A172 (cell line): ENCODE results near the gene SCN8A. TPM values are rescaled to one million over a fixed set of nuclear protein-coding genes. Genes with fewer than 3 reads are reported as not detected.

Source experiments
- DNase-seq: peaks from one replicate; pipeline ENCODE4 v3.0.0-alpha.2; 2015; ENCODE audit warnings: low spot score
- total RNA-seq: library from RNA; depleted of rRNA; stranded (reverse); fragments of >200 nt; shearing (Covaris generic); gene quantifications from 2 replicates; pipeline ENCODE4 v1.2.3, GENCODE V29; 2014

The SCN8A gene
- total RNA-seq, 1 experiment from 2014 or later, result 2.4 TPM

DNA sequence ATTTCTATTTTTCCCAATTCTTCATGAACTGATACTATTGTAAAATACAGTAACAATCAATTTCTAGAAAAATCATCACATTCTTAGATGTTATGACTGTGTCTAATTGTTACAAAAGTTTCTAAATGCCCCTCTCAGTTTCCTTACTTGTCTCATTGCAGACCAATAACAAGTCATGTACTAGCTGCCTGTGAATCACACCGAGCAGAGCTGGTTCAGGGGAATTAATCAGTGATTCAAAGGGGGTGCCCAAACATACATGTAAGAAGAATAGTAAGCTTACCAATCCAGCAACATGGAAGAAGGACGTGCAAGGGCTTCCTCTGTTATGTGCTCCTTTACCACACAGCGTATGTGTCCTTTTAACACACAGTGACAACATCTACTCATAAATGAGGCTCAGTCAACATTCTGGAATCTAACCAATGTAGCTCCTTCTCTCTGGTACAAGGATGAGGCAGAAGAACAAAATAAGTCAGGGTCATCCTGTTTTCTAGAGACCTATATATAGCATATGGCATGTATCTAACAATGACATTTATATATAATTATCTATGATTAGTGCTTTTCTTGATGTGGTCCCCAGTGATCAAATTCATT is 126.4 kb downstream of the SCN8A start:
- DNase-seq, result no peak

DNA sequence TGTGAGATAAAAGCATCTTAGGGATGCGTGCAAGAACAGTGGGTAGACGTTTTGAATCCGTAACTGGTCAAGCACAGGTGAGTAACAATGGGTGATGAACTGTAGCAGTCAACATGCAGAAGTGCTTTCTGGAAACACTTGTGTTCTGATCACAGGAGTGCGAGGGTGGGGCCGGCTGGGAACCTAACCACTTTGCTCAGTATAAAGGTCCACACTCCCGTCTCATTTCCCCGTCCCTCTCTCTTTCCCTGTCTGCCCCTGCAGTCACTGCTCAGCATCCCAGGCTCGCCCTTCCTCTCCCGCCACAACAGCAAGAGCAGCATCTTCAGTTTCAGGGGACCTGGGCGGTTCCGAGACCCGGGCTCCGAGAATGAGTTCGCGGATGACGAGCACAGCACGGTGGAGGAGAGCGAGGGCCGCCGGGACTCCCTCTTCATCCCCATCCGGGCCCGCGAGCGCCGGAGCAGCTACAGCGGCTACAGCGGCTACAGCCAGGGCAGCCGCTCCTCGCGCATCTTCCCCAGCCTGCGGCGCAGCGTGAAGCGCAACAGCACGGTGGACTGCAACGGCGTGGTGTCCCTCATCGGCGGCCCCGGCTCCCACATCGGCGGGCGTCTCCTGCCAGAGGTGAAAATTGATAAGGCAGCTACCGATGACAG is 130.4 kb downstream of the SCN8A start:
- no peak for DNase-seq

DNA sequence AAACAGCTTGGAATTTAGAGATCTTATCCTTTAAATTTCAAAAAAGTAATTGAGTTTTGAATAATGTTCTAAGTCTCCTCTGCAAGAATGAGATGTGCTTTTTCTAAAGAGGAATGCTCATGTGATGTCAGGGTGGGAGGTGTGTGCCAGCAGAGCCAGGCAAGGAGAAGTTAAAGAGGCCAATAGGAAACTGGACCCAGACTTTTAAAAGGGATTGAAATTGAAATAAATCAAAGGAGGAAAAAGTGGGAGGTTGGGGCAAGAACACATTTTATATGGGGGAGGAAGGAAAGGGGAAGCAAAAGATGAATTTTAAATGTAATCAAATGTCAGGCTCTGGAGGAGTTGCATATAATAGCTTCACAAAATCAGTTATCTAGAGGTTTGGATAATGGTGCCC is 131.4 kb downstream of the SCN8A start:
- DNase-seq, result no peak

DNA sequence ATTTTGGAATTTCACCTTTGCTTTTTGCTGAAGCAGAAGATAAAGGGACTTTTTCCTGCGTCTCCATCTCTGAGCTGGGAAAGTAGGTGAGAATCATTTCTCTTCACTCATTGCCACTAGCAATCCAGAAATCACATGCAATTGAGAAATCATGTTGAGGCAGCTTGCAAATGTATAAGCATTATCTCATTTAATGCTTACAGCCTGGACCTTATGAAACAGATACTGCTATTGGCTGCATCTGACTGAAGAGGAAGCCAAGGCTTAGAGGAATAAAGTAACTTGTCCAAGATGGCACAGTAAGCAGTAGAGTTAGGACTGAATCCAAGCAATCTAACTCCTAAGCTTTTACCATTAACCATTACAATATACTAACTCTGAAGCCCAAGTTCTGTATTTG is 135.1 kb downstream of the SCN8A start:
- DNase-seq, result no peak

DNA sequence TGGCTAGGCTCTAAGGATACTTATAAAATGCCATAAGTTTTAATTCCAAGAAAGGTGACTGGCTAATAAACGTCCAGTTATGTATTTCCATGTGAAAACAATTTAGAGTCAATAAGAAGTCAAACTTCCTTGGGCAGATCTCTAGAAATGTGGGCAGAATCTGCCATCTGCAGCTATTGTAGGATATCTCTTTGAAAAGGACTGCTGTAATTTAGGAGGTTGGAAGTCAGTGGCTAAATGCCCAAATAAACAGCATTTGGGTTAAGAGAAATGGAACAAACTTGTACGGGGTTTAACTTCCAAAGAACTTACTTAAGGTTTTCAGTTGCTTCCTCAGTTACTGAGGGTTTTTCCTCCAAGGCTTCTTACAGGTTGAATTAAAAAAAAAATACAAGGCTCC is 135.9 kb downstream of the SCN8A start:
- DNase-seq, result no peak

DNA sequence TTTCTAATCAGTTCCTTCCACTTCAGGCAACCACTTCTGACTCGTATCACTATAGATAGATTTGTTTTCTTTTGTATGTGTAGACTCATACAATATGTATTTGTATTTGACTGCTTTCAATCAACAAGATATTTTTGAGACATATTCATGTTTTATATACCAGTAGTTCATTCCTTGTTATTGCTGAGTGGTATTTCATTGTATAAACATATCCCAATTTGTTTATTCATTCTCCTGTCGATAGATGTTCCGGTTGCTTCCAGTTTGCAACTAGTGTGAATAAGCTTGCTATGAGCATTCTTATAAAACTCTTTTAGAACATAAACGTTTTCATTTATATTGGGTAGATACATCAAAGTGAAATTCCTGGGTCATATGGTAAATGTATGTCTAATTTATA is 138.3 kb downstream of the SCN8A start:
- DNase-seq, result no peak

DNA sequence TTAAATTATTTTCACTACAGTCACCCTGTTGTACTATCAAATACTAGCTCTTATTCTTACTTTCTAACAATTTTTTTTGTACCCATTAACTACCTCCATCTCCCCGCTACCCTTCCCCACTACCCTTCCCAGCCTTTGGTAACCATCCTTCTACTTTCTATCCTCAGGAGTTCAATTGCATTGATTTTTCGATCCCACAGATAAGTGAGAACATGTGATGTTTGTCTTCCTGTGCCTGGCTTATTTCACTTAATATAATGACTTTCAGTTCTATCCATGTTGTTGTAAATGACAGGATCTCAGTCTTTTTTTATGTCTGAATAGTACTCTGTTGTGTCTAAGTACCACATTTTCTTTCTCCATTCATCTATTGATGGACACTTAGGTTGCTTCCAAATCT is 139.7 kb downstream of the SCN8A start:
- DNase-seq, result no peak

DNA sequence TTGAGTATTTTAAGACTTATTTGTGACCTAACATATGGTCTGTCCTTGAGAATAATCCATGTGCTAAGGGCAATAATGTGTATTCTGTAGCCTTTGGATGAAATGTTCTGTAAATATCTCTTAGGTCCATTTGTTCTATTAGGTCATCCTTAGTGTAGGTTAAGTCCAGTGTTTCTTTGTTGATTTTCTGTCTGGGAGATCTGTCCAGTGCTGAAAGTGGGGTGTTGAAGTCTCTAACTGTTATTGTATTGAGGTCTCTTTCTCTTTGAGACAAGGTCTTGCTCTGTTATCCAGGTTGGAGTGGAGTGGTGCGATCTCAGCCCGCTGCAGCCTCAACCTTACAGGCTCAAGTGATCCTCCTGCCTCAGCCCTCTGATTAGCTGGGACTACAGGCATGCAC is 149.5 kb downstream of the SCN8A start:
- no peak for DNase-seq

DNA sequence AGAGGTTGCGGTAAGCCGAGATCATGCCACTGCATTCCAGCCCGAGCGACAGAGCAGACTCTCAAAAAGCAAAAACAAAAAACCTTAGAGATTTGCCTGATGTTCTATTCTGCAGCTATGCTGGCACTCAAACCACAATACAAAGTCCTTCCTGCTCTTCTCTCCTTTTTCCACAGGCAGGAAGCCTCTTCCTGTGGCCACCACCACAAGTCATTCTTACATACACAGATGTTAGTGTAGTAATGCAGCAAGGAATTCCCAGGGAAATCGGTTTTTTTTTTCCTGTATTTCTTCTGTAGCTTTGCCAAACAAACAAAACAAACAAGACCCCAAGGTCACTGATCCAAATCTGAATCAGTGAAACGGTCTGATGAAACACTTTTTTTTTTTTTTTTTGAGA is 153.2 kb downstream of the SCN8A start:
- no peak for DNase-seq

DNA sequence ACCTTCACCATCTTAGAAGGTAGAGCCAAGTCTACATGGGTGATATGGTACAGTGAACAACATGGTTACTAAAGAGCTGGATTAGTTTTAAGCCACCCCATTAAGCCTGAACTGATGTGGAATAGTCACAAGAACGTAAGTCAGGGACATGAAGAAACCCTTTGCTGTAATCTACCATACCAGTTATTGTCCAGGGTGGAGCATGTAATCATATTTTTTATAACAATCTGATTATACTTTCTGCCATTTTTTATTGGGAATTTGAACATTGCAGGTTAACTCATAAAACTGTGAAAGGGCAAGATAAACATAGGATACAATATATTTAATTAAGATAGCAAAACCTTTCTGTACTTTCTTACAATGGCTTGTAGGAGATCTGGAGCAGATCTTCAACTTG is 153.9 kb downstream of the SCN8A start:
- DNase-seq, result no peak

DNA sequence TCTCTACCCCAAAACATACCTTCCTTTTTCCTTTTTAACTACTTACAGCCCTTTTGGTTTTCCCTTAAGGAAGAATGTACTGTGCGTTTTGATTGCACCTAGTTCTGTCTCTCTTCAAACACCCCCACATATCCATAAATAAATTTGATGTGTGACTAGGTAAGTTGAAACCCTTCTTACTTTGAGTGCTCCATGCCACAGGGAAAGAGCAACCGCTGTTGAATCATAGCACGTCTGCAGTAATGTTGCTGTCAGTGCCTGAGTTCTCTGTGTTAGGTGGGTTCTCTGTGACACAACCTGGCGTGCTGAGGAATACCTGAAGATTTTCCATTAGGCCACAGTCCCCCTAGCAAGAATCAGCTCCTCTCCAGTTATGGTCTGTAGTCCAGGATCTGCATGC is 155.4 kb downstream of the SCN8A start:
- no peak for DNase-seq

DNA sequence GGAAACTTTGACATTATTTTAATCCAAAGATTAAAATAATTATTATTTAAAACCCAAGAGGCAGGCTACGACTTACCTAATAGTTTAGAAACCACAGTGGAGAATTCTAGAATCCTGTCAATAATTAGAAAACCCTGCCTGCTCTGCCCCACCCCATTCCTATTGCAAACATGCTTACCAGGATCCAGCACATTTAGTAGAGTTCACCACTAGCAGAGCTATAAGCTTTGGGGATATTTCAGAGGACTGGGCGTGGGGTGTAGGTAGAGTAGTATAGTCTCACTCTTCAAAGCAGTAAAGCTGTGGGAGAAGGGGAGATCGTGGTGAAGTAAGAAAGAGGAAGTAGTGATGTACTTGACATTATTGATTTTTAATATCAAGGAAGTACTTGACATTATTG is 157.2 kb downstream of the SCN8A start:
- no peak for DNase-seq

DNA sequence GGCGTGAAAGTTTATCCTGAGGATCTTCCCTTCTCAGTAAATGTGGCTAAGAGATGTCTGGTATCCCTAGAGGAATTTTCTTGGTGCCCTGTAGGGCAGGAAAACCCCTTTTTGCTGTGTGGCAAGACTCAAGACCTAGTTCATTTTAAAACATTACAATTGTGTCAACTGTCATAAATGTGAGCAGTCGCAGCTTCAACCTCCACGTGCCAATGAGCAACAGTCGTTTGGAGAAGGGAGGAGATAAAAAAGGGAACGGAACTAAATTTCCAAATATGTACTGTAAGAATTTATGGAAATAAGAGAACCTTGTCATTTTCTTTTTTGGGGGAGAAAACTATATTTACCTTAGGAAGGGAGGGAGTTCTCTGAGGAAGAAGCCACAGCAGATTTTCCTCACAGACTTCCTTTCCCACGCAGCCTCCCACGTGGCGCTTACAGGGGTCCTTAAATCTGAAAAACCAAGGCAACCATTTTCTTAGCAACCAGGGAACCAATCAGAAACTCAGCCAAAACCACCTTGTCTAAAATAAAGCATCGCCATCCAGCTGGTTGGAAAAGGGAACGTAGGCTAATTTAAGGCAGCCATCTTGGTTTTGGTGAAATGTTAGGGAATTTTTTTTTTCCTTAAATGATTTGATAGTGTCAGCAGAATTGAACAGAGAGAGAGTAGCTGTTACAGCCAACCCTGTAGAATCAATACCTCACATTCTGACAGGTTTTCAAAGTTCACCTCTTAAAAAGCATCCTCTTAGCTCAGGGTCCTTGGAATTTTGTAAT is 158.4 kb downstream of the SCN8A start:
- DNase-seq, result no peak

DNA sequence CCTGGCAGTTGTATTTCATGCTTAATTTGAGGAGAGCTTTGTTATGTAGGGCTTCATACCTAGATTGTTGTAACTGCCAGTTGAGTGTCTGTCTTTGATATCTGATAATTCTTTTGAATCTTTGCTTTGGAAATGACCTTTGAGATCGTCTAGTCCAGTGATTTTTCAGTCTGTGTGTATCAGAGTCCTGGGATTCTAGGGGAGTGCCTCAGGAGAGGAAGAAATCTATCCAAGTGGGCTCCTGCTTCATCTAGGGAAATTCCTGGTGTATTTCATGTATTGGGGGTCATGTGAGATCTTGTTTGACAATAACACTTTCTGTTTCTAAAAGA is 158.9 kb downstream of the SCN8A start:
- DNase-seq, result no peak

DNA sequence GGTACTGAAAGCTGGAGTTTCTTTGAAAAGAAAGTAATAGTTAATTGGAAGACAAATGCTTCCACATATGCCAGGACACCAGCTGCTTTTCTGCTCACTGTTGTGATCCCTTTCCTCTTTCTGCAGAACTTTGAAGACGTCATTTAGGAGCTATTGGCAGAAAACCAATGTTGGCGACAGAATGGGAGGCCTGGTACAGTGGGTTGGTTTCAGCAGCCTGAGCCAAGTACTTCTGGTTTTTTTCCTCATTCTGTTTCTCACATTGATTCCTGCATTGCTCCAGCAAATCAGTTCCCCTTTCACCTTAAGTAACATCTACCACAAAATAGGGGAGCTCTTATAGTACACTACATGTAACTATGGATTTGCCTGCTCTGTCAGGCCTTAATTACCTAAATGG is 160.6 kb downstream of the SCN8A start:
- DNase-seq, result no peak

DNA sequence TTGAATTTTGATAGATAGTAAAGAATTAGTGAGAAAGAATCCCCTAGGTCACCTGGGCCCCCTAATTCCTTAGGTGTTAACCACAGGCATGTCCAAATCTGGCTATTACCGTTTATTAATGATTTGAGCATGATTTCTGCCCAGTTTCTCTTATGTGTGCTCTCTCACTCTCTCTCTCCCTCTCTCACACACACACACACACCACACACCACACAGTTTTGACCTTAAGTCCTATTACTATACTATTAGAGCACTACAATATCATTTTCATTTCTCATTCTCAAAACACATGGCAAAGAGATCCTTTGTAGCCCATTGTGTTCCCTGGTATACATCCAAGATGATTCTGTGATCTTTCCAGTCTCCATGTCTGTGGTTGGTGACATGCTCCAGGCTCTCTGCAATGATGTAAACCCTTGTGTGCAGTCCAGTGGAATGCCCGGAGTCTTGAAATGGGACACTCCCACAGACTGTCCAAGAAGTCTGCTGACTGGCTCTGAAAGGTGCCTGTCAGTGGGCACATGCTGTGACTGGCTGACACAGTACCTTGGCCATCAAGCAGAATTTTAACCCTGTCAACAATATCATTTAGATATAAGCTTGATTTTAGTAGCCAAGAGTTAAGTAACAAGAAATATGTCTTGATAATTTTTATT is 161.3 kb downstream of the SCN8A start:
- DNase-seq, result peak; percentile 40

DNA sequence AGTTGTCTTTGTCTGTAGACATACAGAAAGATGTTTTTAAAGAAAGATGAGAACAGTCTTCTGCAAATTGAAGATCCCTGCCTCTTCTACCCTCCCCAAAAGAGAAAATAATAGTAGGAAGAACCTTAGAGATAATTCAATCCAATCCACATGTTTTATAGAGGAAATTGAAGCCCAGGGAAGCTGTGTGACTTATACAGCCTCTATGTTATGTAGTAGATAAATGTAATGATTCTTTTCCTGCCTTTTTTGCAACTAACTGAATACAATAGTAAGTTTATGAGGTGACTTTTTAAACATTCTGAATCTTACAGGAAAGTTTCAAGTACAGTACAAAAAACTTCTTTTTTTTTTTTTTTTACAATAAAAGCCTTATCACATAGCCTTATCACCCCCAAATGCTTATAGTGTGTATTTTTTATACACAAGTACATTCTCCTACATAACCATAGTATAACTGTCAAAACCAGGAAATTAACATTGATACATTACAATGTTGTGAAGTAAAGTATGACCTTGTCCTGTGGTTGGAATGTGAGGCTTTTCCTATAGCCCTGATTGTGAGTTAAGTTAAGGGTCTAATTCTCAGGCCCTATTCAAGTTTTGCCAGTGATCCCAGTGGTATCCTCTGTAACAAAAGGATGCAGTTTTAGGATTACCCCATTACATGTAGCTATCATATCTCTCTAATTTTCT is 163.1 kb downstream of the SCN8A start:
- DNase-seq, result no peak

DNA sequence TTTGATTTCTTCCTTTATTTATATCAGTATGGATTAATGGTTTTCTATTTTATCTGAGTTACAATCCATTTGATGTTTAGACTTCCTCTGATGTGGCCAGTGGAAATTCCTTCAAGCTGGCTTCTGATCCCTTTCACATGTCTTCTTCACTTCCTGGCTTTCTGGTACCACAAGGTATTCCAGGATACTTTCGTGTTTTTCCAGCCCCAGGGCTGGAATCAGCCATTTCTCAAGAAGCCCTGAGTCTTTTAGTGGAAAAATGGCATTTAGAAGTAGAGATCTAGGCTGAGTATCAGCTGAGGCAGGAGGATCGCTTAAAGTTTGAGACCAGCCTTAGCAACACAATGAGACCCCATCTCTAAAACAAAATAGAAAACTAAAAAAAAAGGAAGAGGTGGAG is 164.2 kb downstream of the SCN8A start:
- no peak for DNase-seq

DNA sequence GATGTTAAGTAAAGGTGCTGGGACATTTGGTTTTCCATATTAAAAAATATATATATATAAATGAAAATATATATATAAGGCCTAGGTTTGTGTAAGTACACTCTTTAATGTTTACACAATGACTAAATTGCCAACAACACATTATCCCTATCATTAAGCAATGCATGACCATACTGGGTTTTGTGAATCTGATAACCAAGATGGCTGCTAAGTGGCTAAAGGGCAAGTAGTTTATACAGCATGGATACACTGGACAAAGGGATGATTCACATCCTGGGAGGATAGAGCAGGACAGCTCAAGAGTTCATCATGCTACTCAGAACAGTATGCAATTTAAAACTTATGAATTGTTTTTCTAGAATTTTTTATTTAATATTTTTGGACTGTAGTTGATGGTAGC is 168.1 kb downstream of the SCN8A start:
- DNase-seq, result peak; percentile 6

DNA sequence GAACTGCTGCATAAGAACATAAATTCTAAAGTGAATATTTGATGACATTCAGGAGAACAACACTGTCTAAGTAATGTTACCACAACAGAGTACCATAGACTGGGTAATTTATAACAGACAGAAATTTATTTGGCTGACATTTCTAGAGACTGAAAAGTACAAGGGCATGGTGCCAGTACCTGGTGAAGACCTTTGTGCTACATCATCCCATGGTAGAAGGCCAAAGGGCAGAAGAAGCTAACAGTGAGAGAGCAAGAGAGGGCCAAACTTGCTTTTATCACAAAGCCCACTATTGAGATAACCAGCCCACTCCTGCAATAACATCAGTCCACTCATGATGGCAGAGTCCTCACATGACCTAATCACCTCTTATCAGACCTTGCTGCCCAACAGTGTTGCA is 168.7 kb downstream of the SCN8A start:
- no peak for DNase-seq

DNA sequence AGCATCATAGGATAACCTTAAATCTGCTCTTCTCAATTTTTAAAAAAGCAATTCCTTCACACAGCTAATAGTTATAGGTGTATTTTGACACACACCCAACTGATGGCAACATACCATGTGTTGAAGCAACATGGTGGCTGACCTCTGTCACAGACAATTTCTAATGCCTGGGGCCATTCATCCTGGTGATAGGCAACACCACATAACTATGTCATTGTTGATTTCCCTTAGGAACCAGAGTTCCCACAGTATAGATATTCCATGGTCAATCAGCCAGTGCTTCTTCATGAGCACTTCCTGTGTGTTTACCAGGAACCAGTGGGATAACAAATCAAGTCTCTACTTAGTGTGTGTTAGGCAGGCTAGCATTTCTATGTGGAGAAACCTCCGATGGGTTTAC is 169.2 kb downstream of the SCN8A start:
- no peak for DNase-seq

DNA sequence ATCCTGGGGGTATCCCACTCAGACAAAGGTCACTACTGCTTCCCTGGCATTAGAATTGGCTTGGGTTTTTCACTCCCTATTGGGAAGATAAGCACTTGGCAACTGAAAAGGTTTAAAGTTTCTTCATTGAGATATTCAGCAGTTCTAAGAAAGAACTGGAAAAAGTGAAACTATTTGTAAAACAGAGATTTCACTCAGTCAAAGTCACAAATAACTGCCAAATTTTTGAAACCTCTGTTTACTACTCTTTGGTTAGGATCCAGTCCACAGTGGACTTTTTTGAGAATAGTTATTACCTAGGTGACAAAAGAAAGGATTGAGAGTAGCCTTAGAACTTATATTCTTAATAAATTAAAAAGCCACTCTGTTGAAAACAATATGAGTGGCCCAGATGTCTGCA is 172.7 kb downstream of the SCN8A start:
- no peak for DNase-seq
